HG03565 (cell line): ENCODE measurements around the gene CDK5RAP3.

Experiments
- ATAC-seq: cut with Tn5 transposase; IDR thresholded peaks from one replicate; pipeline ENCODE4 v1.9.1; 2021; ENCODE audit warnings: mild to moderate bottlenecking, moderate library complexity; ENCODE audit not compliant: unreplicated experiment

CDK5RAP3 gene

DNA sequence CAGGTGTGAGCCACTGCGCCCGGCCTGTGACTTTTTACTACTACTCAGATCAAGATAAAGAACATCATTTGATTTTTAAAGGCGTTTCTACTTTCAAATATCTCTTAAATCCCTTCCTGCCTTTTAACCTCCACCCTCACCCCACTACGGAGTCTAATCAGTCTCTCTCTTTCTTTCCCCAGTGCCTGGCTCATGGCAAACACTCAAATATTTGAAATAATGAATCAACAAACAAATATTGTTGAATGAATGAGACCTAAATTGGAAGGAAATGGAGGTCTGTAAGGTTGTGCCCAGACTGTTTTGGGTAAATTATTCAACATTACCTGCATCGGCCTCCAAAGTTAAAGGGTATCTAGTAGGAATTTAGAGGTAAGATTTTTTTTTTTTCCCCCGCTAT, 52.0 kb downstream of the CDK5RAP3 start:
- no peak for ATAC-seq

DNA sequence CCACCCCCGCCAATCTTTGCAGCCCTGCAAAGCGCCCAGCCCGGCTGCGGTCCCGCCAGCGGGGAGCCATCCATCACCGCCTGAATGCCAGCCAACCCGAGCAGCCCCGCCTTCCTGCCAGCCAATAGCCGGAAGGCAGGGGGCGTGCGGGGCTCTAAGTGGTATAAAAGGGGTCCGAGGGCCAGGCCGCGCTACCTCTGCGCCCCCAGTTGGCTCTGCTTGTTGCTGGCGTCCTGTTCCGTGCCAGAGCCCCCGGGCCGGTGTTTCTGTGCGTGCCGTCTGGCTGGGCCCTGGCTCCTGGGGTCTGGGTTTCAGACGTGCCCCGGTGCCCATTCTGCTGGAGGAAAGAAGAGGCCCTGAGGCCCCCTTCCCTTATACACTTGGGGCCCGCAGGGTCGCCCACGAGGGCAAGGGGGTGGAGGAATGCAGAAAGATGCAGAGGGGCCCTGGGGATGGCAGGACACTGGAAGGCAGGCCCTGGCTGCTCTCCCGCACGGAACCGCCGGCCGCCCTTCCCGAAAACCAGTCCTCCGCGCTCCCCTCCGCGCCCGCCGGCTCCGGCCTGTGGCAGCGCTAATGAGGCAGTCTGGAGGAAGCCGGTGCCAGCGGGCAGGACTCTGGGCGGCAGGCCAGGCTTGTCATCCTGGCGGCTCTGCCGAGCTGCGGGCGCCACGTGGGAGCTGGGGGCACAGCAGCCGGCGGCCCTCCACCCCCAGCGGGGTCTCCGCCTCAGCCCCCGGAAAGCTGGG, 52.7 kb downstream of the CDK5RAP3 start:
- ATAC-seq, result no peak

DNA sequence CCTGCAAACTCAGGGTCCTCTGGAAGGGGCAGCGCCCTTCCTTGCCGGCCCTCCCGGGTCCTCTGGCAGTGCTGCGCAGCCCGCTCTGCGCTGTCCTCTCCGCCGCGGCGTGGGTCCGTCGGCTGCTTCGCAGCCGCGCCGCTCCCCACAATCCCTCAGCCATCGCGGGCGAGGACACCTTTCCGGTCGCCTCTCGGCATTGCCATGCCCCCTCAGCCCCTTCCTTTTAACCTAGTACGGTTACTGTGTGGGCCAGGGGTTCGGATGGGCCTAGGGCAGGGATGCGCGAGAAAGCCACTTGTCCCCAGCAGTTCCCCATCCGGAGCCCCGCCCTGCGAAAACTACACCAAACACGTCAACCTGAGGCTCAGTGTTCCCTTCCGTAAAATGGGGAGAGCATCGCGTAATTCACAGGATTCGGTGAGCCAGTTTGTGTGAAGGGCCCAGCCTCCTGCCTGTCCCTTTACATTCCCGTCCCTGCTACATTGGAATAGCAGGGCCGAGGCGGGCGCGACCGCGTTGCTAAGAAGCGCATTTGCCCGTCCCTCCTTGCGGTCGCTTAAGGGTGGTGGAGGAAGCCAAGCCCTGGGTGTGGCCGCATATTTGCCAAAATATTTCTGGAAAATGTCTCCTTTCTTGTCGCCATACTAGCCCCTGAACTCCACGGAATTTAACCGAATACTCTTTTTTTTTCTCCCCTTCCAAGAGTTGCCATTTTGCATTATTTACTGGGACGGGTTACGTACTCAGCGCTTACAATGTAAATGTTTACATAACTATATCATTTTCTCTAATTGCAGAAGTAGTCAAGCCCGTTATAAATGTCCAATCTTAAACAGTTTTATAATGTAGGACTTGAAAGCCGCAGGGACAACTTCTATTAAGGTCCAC, 53.5 kb downstream of the CDK5RAP3 start:
- no peak for ATAC-seq

DNA sequence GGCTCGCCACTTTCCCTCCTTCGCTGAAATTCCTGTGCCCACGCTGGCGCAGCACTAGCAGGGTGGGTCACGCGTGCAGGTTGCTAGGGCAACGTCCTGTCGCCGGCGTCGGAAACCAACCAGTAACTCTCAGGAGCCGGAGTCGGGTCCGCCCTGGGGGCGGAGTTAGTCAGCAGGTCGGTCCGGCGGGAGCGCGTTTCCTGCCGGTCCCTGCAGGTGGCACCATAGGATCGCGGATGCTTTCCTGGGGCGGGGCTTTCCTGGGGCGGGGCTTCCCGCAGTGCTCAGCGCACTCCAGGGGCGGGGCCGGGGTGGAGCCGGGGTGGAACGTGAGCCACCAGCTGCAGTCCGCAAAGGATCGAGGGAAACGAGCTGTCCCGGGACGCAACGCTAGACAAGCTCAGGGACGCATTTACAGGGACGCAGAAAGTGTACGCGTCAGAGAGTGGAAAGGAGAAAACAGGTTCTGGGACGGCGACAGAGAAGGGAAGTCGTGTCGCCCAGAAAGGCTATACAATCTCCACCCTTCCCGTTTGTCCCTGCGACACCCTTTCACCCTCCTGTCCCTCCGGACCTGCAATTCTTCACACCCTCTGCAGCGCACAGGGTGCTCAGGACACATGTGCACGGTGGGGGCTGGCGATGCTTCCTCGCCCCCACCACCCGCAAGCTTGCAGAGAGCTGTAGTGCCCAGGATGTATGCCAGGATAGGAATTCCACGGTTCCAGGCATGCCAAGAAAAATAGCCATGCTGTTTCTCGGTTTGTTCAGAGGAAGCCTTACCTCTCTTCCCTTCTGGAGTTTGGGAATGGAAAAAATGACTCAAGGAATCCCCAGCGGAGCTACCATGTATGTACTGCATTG, 54.4 kb downstream of the CDK5RAP3 start:
- ATAC-seq, result peak; percentile 78

DNA sequence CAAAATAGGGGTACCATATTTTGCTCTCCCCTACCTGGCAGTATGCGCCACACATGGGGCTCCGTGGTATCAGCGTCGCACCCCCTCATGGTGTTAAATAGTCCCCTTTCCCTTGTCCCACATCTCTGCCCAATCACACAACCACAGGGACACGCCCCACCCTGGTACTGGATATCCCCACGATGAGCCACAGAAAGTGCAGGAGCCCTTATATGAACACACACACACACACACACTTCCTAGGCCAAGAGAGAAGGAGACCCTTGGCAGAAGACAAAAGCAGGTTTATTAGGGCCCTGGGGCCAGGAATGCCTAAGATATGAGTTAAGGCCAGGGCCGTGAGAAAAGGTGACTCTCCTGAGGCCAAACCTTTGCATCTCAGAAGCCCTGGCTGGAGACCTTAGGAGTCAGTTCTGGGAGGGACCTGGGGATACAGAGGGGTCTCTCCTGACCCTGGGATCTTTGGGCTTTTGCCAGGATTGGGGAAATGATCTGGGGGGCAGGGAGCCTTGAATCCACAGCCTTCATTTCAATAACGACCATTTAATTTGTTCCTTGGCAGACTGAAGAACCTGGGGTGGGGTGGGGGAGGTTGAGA, 55.1 kb downstream of the CDK5RAP3 start:
- ATAC-seq, result no peak

DNA sequence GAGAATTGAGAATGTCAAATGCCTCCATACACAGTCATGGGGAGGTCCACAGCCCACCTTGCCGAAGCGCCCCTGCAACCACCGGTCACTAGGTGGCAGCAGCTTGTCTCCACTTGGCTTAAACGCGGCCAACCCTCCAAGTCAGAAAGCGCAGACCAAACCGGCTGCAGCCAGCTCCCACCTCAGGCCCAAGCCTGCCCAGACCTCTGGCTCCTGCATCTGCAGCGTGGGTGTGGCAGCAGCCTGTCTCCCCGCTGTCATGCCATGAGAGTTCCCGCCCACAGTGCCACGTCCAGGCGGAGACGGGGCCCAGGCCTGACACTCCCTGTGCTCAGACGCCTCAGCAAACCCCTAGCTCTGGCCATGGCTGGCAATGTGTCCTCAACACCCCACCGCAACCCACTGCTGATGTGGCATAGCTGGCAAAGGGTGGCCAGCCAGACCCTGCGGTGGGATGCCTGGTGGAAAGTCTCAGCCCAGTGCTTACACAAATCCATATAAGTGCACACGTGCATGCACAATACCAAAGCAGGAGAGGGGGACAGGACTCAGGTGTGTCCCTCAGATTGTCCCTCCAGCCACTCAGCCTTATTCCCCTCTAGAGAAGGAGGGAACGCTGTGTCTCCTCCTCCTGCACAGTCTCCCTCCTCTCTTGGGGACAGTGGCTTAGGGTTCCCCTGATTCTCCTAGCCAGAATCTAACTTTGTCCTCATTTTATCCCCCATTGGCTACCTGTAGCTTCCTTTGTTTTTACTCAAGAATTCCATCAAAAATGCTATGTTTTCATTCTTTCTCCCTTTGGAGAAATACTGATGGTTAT, 55.8 kb downstream of the CDK5RAP3 start:
- no peak for ATAC-seq

DNA sequence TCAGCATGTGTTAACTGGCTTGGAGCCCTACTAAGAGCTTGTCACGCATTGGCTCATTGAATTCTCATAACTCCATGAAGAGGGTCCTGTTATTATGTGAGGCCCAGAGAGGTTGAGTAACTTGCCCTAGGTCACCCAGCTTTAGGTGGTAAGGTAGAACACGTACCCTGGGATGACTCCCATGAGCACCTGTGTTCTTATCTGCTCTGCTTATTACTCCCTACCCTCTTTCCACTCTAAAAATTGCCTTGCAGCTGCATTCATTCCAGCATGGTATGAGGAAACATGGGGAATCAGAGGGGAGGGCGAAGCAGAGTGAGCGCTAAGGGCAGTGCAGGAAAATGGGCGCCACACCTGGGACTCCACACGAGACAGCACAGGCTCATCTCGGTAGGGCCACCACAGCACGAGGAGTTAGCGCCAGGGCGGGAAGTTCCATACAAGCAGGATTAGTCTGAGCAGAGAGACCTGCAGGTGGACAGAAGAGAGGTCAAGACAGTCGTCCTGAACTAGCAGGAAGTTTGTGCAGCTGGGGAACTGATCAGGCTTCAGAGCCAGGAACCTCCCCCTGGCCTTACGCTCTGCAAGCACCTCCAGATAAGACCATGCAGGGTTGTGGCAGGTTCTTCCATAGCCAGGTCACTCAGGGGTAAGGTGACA, 56.5 kb downstream of the CDK5RAP3 start:
- no peak for ATAC-seq

DNA sequence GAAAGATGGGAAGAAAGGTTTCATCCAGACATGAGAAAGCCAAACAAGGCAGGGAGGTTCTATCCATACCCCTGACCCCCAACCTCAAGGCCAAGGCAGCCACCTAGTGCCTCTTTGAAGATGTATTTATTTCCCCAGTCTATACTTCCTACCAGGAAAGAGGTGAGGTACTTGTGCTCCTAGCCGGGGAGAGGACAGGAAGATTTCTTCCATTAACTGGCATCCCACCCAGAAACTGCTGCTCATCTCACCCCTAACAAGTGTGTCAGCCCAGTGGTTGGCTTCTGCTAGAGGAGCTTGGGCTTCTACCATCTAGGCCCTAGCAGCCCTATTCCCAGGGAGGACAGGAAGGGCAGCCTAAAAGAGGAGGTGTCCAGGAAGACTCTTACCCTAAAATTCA, 57.8 kb downstream of the CDK5RAP3 start:
- no peak for ATAC-seq

DNA sequence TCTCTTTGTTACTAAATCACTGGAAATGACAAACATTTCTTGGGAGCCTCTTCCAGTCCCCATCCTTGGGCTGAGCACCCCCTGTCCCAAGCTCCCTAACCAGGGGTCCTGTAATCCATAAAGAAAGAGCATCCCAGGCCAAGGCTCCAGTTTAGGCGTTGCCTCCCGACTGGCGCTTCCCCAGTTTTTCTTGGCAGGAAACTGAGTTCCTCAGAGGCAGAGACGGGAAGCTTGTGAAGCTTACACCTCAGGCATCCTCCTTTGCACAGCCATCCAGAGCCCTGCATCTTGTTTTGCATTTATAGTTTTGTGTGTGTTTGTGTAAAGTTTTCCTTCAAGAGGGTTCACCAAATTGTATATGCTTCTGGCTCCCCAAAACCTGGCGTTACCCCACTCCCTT, 59.6 kb downstream of the CDK5RAP3 start:
- ATAC-seq, result no peak
